NCI-H2029 treated with DMSO at 0.1 percent for 48 hours (cell line): Measurements from ENCODE around the gene TBX2.

Source experiments
- DNase-seq: peaks from one replicate; lab custom pipeline; 2025; lab: John Stamatoyannopoulos, UW

The TBX2 gene

DNA sequence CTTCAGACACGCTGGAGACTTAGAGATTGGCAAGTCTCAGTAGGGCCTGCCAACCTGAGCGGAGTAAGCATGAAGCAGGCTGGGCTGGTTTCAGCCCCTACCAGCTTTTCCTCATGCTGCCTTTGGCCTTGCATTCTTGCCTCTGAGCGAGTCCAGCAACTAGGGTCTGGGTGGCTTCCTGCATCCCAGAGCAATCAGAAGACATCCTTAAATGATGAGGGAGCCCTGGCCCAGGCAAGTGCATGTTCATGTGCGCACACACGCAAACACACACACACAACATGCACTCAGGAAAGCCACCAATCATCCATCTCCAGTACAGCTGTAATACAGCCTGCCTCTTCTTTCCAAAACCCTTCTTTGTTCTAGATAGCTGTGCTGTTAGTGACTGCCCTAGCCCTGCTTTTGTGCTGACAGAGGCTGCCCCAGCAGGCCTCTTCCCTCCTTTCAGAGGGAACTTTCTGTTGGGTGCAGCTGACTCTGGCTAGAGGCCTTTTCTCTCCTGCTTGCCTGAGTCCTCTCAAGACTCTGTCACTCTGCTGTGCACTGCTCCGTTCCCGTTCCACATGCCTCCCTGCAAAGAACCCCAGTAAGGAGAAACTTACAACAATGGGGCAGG is 30.7 kb upstream of the TBX2 start:
- DNase-seq, result no peak

DNA sequence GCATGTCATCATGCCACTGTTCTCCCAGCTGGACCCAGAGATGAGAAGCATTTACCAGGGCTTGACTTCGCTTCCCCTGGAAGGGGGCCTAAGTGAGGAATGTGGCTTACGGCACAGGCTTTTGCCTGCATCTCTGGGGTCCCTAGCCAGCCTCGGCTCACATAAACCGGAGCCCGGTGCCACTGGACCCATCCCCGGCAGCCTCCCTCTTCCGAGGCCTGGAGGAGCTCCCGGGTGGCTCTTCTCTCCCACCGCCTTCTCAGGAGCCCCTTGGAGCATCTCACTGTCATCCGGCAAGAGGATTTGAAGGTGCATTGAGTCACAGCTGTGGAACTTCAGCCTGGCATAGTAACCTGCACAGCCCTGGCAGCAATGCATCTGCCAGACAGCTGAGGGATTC is 29.9 kb upstream of the TBX2 start:
- DNase-seq, result no peak

- DNase-seq, result no peak
Measured at GRCh38 chr17:61371179-61371578, 28.5 kb upstream of the TBX2 start.

DNA sequence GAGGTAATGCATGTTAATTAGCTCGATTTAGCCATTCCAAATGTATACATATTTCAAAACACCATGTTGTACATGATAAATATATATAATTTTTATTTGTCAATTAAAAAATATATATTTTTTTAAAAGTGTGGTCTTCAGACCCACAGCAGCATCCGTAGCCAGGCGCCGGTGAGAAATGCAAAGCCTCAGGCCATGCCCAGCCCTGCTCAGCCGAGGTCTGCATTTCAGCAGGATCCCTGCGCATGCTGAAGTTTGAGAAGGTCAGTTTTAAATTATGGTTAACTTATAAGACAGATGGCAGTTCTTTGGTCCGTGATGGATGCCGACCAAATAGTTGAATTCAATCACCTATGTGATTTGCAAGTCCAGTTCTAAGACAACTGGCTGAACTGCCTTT is 28.0 kb upstream of the TBX2 start:
- no peak for DNase-seq

DNA sequence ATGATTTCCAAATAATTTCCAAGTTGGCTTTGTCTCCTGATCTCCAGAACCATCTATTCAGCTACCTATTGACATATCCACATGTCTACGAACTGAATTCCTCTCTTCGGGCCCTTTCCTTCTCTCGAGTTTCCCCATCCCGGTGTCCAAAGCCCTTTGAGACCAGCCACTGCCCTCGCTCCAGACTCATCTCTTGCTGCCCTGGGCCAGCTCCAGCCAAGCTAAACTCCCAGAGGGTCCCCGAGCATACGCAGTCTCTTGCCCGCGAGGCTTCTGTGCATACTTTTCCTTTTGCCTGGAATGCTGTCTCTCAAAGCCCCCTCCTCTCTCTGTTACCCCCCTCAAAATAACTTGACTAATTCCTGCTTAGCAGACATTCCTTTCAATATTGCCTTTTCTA is 27.2 kb upstream of the TBX2 start:
- DNase-seq, result no peak

DNA sequence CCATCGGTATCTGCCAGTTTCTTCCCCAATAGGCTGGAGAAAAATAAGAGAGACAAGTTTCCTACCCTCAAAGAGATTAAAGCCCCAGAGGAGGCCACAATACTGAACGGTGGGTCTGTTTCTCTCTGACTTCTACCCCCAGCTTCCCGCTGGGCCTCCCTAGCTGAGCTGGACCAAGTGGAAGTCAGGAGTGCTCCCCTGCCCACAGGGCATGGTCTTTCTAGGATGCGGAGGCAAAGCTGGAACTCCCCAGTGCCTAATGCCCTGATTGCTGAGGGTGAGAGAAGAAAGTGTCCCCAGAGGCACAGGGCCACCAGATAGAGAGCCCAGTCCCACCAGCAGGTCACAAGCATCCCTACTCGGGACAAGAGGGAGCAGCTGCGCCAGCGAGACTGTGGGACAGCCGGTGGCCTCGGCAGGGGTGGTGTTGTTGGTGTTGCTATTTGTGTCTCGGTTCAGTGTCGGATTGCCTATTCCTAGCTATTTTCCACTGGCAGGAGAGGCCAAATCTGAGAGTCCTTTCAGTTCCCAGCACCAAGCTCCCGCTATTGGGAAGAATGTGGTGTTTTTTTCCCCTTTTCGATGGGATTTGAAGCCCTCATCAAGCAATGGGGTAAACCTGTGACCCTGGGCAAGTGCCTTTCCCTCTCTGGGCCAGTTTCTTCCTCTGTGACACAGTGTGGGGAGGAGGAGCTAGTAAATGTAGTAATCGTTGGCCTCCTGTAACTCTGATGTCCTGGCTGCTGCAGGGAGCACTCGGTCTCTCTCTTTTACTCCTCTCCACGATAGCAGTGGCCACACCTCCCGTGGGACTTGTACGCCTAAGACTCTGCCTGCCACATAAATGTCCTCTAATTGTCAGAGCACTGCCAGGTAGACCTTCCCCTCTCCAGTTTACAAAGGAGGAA is 22.5 kb upstream of the TBX2 start:
- no peak for DNase-seq

- no peak for DNase-seq
Measured at GRCh38 chr17:61378658-61379456, 20.8 kb upstream of the TBX2 start.

DNA sequence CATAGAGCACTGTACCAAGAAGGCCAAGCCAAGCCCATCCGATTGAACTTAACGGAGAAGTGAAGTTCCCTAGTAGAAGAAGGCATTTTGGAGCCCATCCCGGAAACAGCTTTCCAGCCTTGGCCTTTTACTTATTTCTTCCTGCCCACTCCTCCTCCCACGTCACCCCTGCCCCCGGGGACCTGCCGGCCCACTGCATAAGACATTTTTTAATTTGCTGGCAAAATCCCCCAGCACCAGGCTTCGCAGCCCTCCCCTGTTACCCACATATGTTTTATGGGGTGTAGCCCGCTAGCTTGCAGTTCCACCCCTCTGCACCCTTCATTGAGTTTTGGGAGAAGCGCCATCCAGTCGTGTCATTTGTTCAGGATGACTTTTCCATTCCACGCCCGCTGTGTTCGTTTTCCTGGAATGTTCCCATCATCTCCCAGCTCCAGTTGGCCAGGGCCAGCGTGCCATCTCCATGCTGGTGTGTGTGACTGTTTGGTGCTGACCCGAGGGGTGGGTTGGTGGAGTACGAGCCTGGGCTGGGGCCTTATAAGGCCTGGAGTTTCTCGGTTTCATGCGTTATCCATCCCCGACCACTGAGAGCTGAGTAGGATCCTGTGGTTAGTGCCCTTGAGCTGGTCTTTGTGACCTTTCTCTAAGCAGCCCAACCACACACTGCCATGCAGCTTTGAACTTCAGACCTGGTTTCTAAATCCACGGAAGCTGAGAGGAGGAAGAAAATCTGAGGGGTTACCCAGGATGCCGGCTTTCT is 20.0 kb upstream of the TBX2 start:
- no peak for DNase-seq

DNA sequence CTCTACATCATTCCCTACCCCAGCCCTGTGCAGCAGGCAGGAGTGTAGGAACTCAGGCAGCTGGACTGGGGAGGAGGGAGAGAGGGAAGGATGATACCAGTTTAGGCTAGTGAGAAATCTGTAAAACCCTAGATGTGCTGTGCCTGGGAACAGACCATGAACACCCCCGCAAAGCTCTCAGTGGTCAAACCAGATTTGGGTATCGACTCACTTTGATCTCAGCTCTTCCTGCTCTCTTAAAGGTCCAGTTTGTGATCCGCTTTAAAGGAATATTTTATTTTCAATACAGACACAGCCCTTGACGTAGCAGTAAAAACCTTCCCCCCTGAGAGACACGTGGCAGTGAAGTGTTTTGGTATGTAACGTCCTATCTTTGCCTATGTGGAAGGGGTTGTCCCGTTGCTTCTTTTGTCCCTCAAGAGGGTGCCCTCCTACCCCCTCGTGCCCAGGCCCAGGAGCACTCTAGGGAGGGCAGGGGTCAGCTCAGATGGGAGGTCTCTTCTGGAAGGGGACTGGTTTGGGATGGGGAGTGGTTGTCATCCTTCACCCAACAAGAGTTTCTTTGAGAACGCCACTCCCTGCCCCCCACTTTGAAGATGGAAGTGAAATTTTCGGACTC is 19.3 kb upstream of the TBX2 start:
- DNase-seq, result no peak

- no peak for DNase-seq
Measured at GRCh38 chr17:61380836-61381525, 18.7 kb upstream of the TBX2 start.

DNA sequence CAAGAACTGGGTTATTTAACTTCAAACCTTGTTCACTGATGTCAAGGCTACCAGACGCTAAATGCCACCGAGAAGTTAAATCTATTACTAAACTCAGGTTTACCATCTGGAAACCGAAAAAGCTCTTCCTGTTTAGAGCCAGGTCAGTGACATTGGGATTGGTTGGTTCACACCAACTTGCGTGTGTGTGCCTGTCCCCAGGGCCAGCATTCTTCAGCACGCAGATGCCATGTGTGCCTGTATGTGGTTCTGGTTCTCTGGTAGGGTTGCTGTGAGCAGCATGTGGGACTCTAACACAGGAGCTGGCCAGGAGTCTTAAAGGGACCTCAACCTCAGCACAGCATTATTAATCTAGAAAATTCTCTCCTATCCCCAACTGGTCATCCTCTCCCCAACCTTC is 18.1 kb upstream of the TBX2 start:
- no peak for DNase-seq

DNA sequence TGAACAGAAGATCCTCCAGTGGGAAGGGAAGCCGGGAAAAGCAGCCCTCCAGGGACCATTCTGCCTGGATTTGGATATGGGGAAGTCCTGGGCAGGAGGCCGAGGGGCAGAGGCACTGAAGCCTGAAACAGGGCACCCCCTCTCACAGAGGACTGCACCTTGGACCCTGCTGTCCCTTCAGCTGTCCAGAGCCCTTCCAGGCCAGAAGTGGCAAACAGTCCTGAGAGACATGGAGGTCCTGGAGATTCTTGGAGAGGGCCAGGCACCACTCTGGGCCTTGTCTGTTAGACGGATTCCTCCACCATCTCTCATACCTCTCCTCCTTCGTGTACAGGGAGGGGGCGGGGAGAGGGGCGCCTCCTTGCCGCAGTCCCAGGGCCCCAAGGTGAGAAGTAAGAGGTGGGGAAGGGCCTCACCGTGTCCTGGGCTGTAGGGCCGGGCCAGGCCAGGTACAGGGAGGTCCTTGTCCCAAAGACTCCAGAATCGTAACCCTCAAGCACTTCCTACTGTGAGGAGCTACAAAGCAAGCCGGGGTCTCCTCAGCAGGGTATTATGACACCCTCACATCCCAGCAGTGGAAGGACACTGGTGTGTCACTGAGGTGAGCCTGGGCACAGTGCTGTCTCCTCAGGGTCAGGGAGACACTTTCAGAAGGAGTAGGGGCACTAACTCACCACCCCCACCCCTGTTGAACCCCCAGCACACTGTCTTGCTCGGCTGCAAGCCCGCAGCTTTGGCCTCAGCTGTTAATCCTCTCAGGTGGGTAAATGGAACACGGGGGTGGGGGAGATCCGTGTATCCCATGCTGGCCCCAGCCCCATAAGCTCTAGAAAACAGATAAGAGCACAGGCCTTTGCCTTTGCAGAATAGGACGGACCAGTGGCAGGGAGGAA is 16.6 kb upstream of the TBX2 start:
- DNase-seq, result no peak

DNA sequence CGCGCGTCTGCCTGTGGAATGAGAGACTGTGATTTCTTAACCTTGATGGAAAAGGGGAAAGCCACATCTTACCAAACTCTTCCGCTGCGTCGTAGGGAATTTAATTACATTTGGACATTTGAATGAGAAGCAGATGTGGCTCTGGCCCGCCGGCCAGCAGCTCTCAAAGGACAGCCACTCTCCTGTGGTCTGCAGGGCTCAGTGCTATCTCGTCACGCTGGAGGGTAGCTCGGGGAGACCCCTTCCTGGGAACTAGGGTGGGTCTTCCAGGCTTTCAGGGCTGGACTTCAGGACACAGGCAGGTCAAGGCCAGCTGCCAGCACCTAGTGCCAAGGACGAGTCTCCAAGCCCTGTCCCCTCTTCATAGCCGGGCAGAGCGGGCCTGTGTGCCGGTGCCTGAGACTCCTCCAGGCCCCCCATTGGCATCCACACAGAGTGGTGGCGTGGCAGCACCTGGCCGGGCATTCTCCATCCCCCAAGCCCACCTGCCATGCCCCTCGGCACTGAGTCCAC is 15.9 kb upstream of the TBX2 start:
- no peak for DNase-seq

DNA sequence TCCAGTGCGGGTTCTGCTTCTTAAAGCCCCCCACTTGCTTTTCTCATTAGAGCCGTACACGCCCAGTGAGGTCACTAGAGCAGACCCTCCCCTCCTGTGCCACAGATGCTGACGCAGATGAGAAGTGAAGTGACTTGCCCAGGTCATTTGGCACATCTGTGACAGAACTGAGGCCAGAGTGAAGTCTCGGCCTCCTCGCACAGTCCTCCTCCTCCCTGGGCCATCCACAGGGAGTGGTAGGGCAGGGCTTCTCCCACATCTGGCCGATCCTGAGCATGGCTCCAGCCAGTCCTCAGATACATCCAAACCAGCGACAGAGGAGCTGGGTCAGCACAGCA is 15.3 kb upstream of the TBX2 start:
- no peak for DNase-seq

DNA sequence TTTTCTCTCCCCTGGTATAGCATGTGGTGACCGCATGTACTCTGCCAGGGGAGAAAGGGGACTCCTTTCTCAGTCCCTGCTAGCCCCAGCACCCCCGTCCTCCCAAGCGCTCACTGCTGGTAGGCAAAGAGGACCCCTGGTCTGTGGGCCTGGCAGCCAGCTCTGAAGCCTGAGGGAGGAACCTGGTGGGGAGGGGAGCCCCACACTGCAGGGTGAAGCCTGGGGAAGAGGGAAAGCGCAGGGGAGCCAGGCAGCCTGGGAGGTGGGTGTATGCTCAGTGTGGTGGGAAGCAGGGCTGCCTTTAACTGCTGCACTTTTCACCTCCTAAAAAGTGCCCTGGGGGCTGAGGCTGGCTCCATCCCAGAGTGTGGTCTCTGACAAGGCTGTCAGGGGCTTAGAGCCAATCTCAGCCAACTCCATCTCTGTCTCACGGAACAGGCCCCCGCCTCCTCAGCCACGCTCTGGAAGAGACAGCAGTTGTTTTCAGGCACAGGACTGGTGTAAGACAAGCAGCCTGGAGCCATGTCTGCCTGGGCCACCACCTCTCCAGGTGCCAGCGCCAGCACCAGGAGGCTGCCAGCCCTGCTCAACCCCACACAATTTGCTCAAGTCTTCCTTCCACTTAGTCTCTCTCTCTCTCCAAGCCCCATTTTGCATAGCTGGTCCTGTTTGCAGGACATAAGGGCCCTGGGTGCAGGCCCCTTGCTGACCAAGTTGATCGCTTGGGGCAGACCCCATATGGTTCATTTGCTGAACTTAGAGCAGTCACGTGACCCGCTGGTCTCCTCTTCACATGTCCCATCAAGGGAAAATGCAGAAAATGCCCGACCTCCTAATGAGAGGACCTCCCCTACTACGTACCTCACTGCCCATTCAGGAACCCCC is 14.7 kb upstream of the TBX2 start:
- no peak for DNase-seq

GRCh38 chr17:61385577-61386236 is 13.9 kb upstream of the TBX2 start:
- no peak for DNase-seq

DNA sequence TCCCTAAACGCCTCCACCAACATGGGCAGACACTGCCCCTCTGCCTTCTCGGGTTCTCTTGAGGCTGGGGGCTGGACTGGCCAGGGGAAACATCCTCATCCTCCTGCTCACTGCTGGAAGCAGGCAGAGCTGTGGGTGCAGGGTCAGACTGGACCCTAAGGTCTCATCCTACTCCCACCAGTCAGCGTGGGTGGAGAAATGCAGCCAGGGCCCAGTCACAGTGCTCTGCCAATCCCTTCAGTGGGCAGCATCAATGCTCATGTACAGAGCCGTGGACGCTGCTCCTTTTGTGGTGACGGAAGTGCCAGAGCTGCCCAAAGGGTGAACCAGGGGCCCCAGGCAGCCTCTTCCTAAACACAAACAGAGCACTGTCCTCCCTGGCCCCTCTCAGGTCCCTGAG is 13.4 kb upstream of the TBX2 start:
- DNase-seq, result no peak

- no peak for DNase-seq
Measured at GRCh38 chr17:61387011-61387410, 12.6 kb upstream of the TBX2 start.
